MM.1S (cell line): ENCODE results near the gene FAM222B.

ENCODE experiments used
- CTCF ChIP-seq: fragments of 300-600 bp; sonication (generic); IDR thresholded peaks from 2 replicates; pipeline ENCODE4 v1.5.1; 2016; ENCODE audit warnings: antibody characterized with exemption, low read length, mixed read lengths
- EZH2 ChIP-seq: fragments of 300-600 bp; sonication (generic); optimal IDR thresholded peaks from 2 replicates; pipeline ENCODE3; 2017; ENCODE audit warnings: low read depth, mild to moderate bottlenecking, antibody characterized with exemption, low read length, mixed read lengths
- EZH2phosphoT487 ChIP-seq: fragments of 300-600 bp; sonication (generic); IDR thresholded peaks from 2 replicates; pipeline ENCODE4 v1.6.1; 2018; ENCODE audit warnings: antibody characterized with exemption, low read length

DNA sequence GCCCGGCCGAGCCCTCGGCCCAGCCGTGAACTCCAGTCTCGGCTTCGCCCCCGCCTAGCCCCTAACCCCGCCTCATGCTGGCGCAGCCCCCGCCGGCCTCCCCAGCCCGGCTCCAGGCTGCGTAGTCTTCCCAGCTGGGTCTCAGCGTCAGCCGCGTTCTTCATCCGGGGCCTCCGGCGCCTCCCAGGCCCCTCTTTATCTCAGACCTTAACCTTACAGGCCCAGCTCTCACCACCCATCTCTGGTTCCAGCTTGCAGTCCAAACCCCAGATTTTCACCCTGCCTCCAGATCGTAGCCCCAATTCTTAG is 130.9 kb downstream of the FAM222B start, which contains the start of gene PROCA1:
- TF ChIP-seq CTCF = no peak
- no peak for TF ChIP-seq EZH2
- no peak for TF ChIP-seq EZH2phosphoT487
